GM12872 (cell line): Measurements from ENCODE around the gene HACD4.

Source experiments
- TF ChIP-seq, protein P1 (sequence below): IDR thresholded peaks from 3 replicates; pipeline ENCODE4 v1.5.1; 2011; ENCODE audit warnings: low read depth, mild to moderate bottlenecking, low read length, moderate library complexity; ENCODE audit not compliant: insufficient read depth

HACD4 gene

DNA sequence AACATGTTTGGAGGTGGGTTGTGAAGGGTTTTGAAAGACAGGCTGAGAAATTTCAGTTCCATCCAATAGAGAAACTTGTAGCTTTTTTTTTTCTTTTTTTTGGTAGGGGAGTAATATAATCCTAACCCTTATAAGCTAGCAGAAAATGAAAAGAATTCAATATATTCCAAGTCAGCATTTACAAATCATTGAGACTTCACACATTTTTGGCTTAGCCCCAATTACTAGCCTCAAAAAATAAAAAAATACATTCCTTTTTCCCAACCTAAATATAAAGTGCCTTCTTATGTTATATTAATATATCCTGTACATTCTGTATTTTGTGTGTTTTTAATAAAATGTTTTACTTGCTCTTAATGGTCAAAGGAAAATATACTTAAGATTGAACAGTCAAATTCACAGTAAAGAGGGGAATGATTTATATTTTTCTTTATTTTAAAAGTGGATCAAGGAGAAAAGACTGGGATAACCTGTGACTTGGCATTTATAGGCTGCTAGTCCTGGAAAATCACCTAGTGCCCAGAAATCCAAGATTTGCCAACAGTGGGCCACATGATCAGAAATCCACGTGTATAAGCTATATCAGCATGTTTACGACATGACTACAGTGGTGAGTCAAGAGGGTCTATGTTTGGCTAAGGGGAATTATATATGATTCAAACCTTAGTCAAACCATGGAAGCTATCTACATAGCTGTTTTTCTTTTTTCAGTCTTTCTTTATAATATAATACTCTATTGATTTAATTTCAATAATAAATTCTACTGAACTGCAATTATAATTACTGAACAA lies 14.5 kb downstream of the HACD4 start:
- TF ChIP-seq, protein P1, sequence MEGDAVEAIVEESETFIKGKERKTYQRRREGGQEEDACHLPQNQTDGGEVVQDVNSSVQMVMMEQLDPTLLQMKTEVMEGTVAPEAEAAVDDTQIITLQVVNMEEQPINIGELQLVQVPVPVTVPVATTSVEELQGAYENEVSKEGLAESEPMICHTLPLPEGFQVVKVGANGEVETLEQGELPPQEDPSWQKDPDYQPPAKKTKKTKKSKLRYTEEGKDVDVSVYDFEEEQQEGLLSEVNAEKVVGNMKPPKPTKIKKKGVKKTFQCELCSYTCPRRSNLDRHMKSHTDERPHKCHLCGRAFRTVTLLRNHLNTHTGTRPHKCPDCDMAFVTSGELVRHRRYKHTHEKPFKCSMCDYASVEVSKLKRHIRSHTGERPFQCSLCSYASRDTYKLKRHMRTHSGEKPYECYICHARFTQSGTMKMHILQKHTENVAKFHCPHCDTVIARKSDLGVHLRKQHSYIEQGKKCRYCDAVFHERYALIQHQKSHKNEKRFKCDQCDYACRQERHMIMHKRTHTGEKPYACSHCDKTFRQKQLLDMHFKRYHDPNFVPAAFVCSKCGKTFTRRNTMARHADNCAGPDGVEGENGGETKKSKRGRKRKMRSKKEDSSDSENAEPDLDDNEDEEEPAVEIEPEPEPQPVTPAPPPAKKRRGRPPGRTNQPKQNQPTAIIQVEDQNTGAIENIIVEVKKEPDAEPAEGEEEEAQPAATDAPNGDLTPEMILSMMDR = no peak

DNA sequence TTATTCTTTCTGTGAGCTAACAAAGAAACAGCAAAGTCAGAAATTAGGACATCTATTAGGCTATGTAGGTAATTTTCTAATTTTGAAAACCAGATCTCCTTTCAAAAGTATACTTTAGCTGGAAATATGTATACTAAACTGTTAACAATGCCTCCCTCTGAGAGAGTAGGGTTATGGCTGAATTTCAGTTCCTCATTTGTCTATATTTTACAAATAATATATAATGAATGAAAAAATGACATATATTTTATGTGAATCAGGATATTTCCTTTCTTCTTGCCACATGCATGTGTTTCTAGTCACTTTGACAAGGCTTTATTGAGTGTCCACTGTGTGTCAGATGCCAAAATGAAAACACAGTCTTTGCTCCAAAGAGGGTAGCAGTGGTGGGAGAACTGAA lies 15.4 kb downstream of the HACD4 start:
- TF ChIP-seq, protein P1 = no peak

DNA sequence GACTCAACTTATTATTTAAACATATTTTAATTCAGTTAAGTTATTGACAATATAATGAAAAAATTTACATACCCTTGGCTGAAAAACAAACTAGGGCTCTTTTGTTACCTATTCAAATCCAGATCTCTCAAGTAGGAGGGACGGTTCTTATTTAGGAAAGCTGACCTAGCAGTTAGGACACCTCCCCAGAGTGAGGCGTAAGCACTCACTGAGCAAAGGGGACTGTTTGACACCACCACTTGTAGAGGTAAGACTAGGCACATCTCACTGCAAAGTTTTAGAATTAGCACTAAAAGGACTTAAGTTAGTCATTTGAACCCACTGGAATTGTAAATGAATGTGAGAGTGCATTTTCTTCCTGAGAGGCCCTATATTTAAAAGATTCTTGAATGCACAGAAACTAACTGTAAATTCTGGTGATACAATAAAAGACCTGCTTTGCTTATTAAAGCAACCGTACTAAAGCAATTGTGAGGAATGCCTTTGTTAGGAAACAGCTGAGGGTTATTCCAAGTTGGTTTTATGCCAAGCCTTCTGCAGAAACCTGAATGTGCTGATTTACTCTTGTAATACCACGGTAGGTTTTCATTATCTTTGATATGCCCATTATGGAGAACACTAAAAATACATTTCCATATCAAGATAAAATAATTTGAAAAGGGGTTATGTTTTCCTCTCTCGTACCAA lies 16.2 kb downstream of the HACD4 start:
- TF ChIP-seq, protein P1 = no peak

DNA sequence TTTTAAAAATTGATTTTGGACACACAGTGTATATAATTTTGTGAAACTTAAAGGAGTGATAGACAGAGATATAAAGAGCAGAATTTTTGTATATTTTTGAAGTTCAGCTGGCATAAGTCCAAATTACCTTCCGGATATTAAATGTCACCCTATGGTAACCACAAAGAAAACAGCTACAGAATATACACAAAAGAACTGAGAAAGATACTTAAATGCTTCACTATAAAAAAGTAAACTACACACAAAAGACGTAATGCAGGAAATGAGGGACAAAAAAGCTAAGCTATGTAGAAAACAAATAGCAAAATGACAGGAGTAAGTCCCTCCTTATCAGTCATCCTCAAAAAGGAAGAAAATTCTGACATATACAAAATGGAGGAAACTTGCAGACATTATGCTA lies 29.4 kb downstream of the HACD4 start:
- TF ChIP-seq, protein P1 = no peak

DNA sequence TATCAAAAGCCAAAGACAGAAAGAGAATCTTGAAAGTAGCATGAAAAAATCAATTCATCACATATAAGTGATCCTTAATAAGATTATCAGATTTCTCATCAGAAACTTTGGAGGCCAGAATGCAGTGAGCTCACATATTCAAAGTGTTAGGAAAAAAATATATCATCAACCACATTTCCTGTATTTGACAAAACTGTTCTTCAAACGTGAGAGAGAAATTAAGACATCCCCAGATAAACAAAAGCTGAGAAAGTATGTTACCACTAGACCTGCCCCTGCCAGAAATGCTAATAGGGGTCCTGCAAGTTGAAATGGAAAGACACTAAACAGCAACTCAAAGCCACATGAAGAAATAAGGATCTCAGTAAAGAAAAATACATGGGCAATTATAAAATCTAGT lies 29.9 kb downstream of the HACD4 start:
- TF ChIP-seq, protein P1 = no peak

DNA sequence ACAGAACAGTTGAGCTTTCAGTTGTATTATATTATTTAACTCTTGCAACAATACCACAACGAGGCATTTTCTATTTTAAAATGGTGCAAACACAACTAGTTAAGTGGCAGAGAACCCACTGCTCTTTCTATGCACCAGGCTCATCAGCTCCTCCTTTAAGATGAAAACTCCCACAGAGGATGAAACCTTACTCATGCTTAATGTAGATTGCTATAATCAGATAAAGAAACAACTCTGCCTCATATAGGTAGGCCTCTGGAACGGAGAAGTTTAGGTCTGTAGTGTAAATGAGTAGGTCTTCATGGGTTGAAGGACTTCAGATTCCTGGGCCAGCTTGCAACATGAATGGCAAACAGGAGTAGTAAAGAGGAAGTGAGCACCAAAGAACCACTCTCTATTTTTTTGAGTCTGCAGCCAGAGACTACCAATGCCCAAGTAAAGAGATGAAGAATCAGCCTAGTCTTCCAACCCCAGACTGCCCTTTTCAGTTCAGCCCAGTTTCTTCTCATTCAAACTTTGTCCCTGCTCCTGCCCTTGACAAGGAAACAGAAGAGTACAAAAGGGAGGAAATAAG lies 33.9 kb downstream of the HACD4 start:
- TF ChIP-seq, protein P1 = no peak

DNA sequence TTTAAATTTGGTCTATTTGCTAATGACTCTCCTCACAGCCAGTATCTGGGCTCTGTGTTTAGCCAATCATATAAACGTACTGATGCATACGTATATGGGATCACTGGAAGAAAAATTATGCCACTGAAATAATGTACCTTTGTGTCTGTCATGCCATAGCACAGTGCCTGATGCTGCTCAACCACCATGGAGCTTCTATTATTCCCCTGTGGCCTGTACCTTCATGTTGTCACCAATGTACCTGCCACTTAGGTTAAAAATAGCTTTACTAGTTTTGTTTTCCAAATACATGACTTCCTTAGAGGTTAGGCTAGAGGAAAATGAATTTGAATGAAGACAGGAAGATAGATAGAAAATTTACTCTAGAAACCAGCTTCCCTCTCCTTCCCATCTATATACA lies 34.6 kb downstream of the HACD4 start:
- TF ChIP-seq, protein P1 = no peak
